HL-60 (cell line): ENCODE results near the gene C13orf42.
A peak's percentile ranks its signal among the peaks of the same experiment; 100 is the strongest.

ENCODE experiments used
- DNase-seq, 2 experiments: peaks; one replicate each; pipeline ENCODE4 v3.0.0-alpha.2; 2010 to 2020; ENCODE audit warnings: low read depth in 1 of 2, low spot score in 1 of 2
- H3K27ac ChIP-seq: fragments of 250-450 bp; sonication (Bioruptor Pico); replicated peaks from 2 replicates; pipeline ENCODE4 v1.5.1; 2020; ENCODE audit warnings: mild to moderate bottlenecking, moderate library complexity
- H3K27me3 ChIP-seq: fragments of 250-450 bp; sonication (Bioruptor Pico); 2 replicates; pipeline ENCODE4 v1.5.1; 2021; ENCODE audit warnings: mild to moderate bottlenecking, moderate library complexity; ENCODE audit not compliant: insufficient read depth, poor library complexity, severe bottlenecking
- H3K4me3 ChIP-seq: replicated peaks from 2 replicates; pipeline ENCODE4 v1.5.1; 2011; ENCODE audit warnings: mild to moderate bottlenecking, control low read depth, low read length; ENCODE audit not compliant: insufficient read depth
- CTCF ChIP-seq: IDR thresholded peaks from one replicate; pipeline ENCODE4 v1.5.1; 2011; ENCODE audit warnings: low read length, control low read depth, inconsistent platforms; ENCODE audit not compliant: insufficient read depth
- GABPA ChIP-seq: IDR thresholded peaks from 2 replicates; pipeline ENCODE4 v1.6.1; 2012; ENCODE audit warnings: low read depth
- POLR2AphosphoS5 ChIP-seq: IDR thresholded peaks from 2 replicates; pipeline ENCODE4 v1.6.1; 2012; ENCODE audit warnings: low read depth
- SPI1 ChIP-seq: IDR thresholded peaks from 2 replicates; pipeline ENCODE4 v1.6.1; 2012; ENCODE audit warnings: low read depth, mild to moderate bottlenecking, borderline replicate concordance
- TF ChIP-seq, protein P1 (sequence below): IDR thresholded peaks from 2 replicates; pipeline ENCODE4 v1.6.1; 2012; ENCODE audit warnings: low read depth; ENCODE audit not compliant: insufficient replicate concordance

C13orf42 gene

DNA sequence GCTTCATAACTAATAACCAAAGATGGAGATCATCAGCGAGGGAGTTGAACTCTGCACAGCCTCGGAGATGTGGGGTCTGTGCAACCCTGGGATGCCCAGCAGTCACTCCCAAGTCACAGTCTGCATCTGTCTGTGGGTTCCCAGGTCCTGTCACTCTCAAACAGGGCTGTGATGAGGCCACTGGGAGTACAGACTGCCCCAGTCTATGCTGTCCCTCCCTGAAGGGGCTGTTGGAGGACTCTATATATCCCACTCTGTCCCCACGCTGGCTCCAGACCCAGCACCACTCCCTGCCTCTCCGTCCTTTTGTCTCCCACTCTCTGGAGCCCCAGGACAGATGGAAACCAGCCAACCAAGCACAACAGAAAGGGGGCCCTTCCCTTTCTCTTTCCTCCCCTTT, 26.2 kb upstream of the C13orf42 start:
- Histone ChIP-seq H3K4me3 (no peak overlapping the region), H3K27me3 (no peaks in the 10 kb centered on the region), H3K27ac (no peak overlapping the region)
- no peak for DNase-seq
- no peak for TF ChIP-seq POLR2AphosphoS5
- TF ChIP-seq CTCF = no peak
- TF ChIP-seq, protein P1, sequence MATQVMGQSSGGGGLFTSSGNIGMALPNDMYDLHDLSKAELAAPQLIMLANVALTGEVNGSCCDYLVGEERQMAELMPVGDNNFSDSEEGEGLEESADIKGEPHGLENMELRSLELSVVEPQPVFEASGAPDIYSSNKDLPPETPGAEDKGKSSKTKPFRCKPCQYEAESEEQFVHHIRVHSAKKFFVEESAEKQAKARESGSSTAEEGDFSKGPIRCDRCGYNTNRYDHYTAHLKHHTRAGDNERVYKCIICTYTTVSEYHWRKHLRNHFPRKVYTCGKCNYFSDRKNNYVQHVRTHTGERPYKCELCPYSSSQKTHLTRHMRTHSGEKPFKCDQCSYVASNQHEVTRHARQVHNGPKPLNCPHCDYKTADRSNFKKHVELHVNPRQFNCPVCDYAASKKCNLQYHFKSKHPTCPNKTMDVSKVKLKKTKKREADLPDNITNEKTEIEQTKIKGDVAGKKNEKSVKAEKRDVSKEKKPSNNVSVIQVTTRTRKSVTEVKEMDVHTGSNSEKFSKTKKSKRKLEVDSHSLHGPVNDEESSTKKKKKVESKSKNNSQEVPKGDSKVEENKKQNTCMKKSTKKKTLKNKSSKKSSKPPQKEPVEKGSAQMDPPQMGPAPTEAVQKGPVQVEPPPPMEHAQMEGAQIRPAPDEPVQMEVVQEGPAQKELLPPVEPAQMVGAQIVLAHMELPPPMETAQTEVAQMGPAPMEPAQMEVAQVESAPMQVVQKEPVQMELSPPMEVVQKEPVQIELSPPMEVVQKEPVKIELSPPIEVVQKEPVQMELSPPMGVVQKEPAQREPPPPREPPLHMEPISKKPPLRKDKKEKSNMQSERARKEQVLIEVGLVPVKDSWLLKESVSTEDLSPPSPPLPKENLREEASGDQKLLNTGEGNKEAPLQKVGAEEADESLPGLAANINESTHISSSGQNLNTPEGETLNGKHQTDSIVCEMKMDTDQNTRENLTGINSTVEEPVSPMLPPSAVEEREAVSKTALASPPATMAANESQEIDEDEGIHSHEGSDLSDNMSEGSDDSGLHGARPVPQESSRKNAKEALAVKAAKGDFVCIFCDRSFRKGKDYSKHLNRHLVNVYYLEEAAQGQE = no peak
- no peak for TF ChIP-seq SPI1
- no peak for TF ChIP-seq GABPA

GRCh38 chr13:51136276-51136980, 25.4 kb upstream of the C13orf42 start:
- Histone ChIP-seq H3K4me3 (no peak overlapping the region), H3K27ac (no peak overlapping the region), H3K27me3 (no peaks in the 10 kb centered on the region)
- no peak for DNase-seq
- TF ChIP-seq, protein P1 = peak; percentile 80
- TF ChIP-seq CTCF (no peak), POLR2AphosphoS5 (no peak)

GRCh38 chr13:51134763-51135365, 23.8 kb upstream of the C13orf42 start:
- DNase-seq = no peak
- Histone ChIP-seq H3K27me3 (no peaks in the 10 kb centered on the region), H3K27ac (no peak overlapping the region), H3K4me3 (no peak overlapping the region)
- TF ChIP-seq GABPA = no peak
- TF ChIP-seq SPI1 = no peak

GRCh38 chr13:51130348-51130747, 19.3 kb upstream of the C13orf42 start:
- no peak overlapping the region for H3K4me3 ChIP-seq
- no peak for DNase-seq
- H3K27me3 ChIP-seq = no peaks in the 10 kb centered on the region
- H3K27ac ChIP-seq = no peak overlapping the region
- TF ChIP-seq CTCF (no peak), POLR2AphosphoS5 (no peak), GABPA (no peak), SPI1 (no peak)
- TF ChIP-seq, protein P1 = no peak
